ENCODE results near the gene TUBA3E.

DNA sequence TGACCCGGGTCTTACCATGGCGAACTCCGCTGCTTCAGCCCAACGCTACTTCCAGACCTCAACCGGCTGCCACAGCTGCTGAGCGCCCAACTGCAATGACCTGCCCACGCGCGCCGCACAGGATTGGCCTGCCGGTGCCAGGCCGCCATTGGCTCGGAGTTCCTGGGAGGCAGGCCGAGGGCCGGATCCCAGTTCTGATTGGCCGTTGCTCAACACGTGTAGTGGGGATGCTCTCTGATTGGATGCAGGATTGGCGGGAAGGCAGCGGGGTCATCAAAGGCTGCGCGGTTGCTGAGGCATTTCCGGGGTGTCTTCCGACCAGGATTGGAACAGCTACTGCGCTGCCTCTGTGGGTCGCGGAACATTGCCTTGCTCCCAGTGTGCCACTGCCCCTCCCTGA lies at the start of gene TUBA3E:
- no peak for TF ChIP-seq CTCF (IDR thresholded peaks at IDR 0.05; ENCODE audit: low read depth, low read length, poor library complexity, severe bottlenecking)
- TF ChIP-seq EZH2phosphoT487 (IDR thresholded peaks at IDR 0.05; ENCODE audit: borderline replicate concordance, low read length) = no peak

All from DOHH2 (cell line).